BE2C (cell line): Measurements from ENCODE around the gene PCDH9.

ENCODE experiments used
- DNase-seq: peaks from one replicate; pipeline ENCODE4 v3.0.0-alpha.2; 2020
- H3K27me3 ChIP-seq: fragments of 250-450 bp; sonication (Bioruptor Pico); 2 replicates; pipeline ENCODE4 v1.5.1; 2020; ENCODE audit warnings: mild to moderate bottlenecking
- H3K36me3 ChIP-seq: fragments of 250-450 bp; sonication (Bioruptor Pico); 2 replicates; pipeline ENCODE4 v1.5.1; 2020; ENCODE audit warnings: mild to moderate bottlenecking
- H3K4me1 ChIP-seq: fragments of 250-450 bp; sonication (Bioruptor Pico); 2 replicates; pipeline ENCODE4 v1.5.1; 2020
- H3K4me3 ChIP-seq: 2 replicates; pipeline ENCODE4 v1.5.1; 2011; ENCODE audit warnings: low read depth, low read length
- H3K9me3 ChIP-seq: fragments of 250-450 bp; sonication (Bioruptor Pico); 2 replicates; pipeline ENCODE4 v1.5.1; 2020
- CTCF ChIP-seq: IDR thresholded peaks from 2 replicates; pipeline ENCODE4 v1.5.1; 2012; ENCODE audit warnings: mild to moderate bottlenecking, low read depth, low read length

PCDH9 gene

GRCh38 chr13:66475061-66475460, 755.1 kb downstream of the PCDH9 start:
- TF ChIP-seq CTCF, result no peak

GRCh38 chr13:66469745-66470144, 760.4 kb downstream of the PCDH9 start:
- Histone ChIP-seq H3K36me3 (no peaks in the 10 kb centered on the region), H3K4me3 (no peak overlapping the region), H3K4me1 (no peaks in the 10 kb centered on the region), H3K27me3 (no peaks in the 10 kb centered on the region), H3K9me3 (no peaks in the 10 kb centered on the region)
- no peak for DNase-seq
- 0 out of 2 replicates have a peak, but pooled peaks have one; percentile 10 for TF ChIP-seq CTCF

More at GRCh38 chr13:66475061-66475460, 755.1 kb downstream of the PCDH9 start:
- H3K27me3 ChIP-seq, result no peaks in the 10 kb centered on the region
- H3K9me3 ChIP-seq, result no peaks in the 10 kb centered on the region
- H3K36me3 ChIP-seq, result no peaks in the 10 kb centered on the region
- no peak overlapping the region for H3K4me3 ChIP-seq
- DNase-seq, result no peak
- H3K4me1 ChIP-seq, result no peaks in the 10 kb centered on the region

GRCh38 chr13:66468656-66469055, 761.5 kb downstream of the PCDH9 start:
- H3K27me3 ChIP-seq, result no peaks in the 10 kb centered on the region
- no peaks in the 10 kb centered on the region for H3K9me3 ChIP-seq
- no peak for DNase-seq
- TF ChIP-seq CTCF, result no peak
- no peaks in the 10 kb centered on the region for H3K4me1 ChIP-seq
- no peaks in the 10 kb centered on the region for H3K36me3 ChIP-seq
- no peak overlapping the region for H3K4me3 ChIP-seq

GRCh38 chr13:66462187-66462586, 767.9 kb downstream of the PCDH9 start:
- Histone ChIP-seq H3K36me3 (no peaks in the 10 kb centered on the region), H3K27me3 (no peaks in the 10 kb centered on the region), H3K9me3 (no peaks in the 10 kb centered on the region), H3K4me1 (no peaks in the 10 kb centered on the region), H3K4me3 (no peak overlapping the region)
- no peak for TF ChIP-seq CTCF
- no peak for DNase-seq

GRCh38 chr13:66461021-66461420, 769.1 kb downstream of the PCDH9 start:
- no peak for DNase-seq
- no peak for TF ChIP-seq CTCF
- no peak overlapping the region for H3K4me3 ChIP-seq
- no peaks in the 10 kb centered on the region for H3K36me3 ChIP-seq
- no peaks in the 10 kb centered on the region for H3K9me3 ChIP-seq
- no peaks in the 10 kb centered on the region for H3K4me1 ChIP-seq
- no peaks in the 10 kb centered on the region for H3K27me3 ChIP-seq

GRCh38 chr13:66459634-66460033, 770.5 kb downstream of the PCDH9 start:
- Histone ChIP-seq H3K4me3 (no peak overlapping the region), H3K36me3 (no peaks in the 10 kb centered on the region), H3K4me1 (no peaks in the 10 kb centered on the region), H3K27me3 (no peaks in the 10 kb centered on the region), H3K9me3 (no peaks in the 10 kb centered on the region)
- no peak for TF ChIP-seq CTCF
- DNase-seq, result no peak
